Measurements from ENCODE around the gene JMJD8. TPM values are rescaled to one million over a fixed set of nuclear protein-coding genes. Genes with fewer than 3 reads are reported as not detected.

JMJD8 gene
- total RNA-seq, 4 donors from 2014 or later, result 73.2 to 114 (median 88.1) TPM

GRCh38 chr16:704047-704446, 19.9 kb upstream of the JMJD8 start:
- H3K9me3 ChIP-seq, result no peaks in the 10 kb centered on the region
- peaks cover 5 to 40% (median 24%) of the 10 kb centered on the region in 4 donors for H3K4me1 ChIP-seq
- no peak overlapping the region for H3K4me3 ChIP-seq
- no peak for DNase-seq (ENCODE audit: extremely low spot score)
- no peak overlapping the region for H3K27ac ChIP-seq (replicated peaks in 1 of 4)
- intact Hi-C loops (cut with DNase I), result no loop called here
- no peaks in the 10 kb centered on the region for H3K36me3 ChIP-seq
- peaks cover 0 to 99% (median 80%) of the 10 kb centered on the region in 4 donors for H3K27me3 ChIP-seq
- WGBS, result 83% methylated on average over 1 of the region's 7 CpGs
- no peak for TF ChIP-seq EP300 (IDR thresholded peaks at IDR 0.05)
- no peak for TF ChIP-seq POLR2AphosphoS5 (IDR thresholded peaks at IDR 0.05)
- no peak for TF ChIP-seq POLR2A (IDR thresholded peaks at IDR 0.05; ENCODE audit: low read depth)
- no peak for TF ChIP-seq CTCF (IDR thresholded peaks at IDR 0.05)

- no peak for TF ChIP-seq POLR2AphosphoS5 (IDR thresholded peaks at IDR 0.05)
- TF ChIP-seq CTCF (IDR thresholded peaks at IDR 0.05), result no peak
- TF ChIP-seq EP300 (IDR thresholded peaks at IDR 0.05), result no peak
- WGBS, result 86% methylated on average over 7 of the region's 12 CpGs
- H3K4me3 ChIP-seq, result no peak overlapping the region
- no peak overlapping the region for H3K27ac ChIP-seq (replicated peaks in 1 of 4)
- H3K9me3 ChIP-seq, result no peaks in the 10 kb centered on the region
- intact Hi-C loops (cut with DNase I), result no loop called here
- DNase-seq (ENCODE audit: extremely low spot score), result no peak
- H3K36me3 ChIP-seq, result no peaks in the 10 kb centered on the region
- H3K27me3 ChIP-seq, result peaks cover 0 to 99% (median 74%) of the 10 kb centered on the region in 4 donors
- H3K4me1 ChIP-seq, result peaks cover 5 to 40% (median 24%) of the 10 kb centered on the region in 4 donors
Measured at GRCh38 chr16:703406-703805, 19.3 kb upstream of the JMJD8 start.

- 89% methylated on average over 19 of the region's 19 CpGs for whole genome bisulfite sequencing
- no peak for DNase-seq (ENCODE audit: extremely low spot score)
- Histone ChIP-seq H3K4me1 (peaks cover 5 to 40% (median 24%) of the 10 kb centered on the region in 4 donors), H3K27ac (replicated peaks in 1 of 4) (no peak overlapping the region), H3K27me3 (peaks cover 0 to 99% (median 67%) of the 10 kb centered on the region in 4 donors), H3K9me3 (no peaks in the 10 kb centered on the region), H3K36me3 (no peaks in the 10 kb centered on the region), H3K4me3 (no peak overlapping the region)
- intact Hi-C loops (cut with DNase I), result no loop called here
- TF ChIP-seq EP300 (IDR thresholded peaks at IDR 0.05) (no peak), POLR2A (IDR thresholded peaks at IDR 0.05; ENCODE audit: low read depth) (no peak), CTCF (IDR thresholded peaks at IDR 0.05) (no peak), POLR2AphosphoS5 (IDR thresholded peaks at IDR 0.05) (no peak)
Measured at GRCh38 chr16:702341-702740, 18.2 kb upstream of the JMJD8 start.

- H3K27me3 ChIP-seq, result peaks cover 0 to 99% (median 61%) of the 10 kb centered on the region in 4 donors
- WGBS, result 32% methylated on average over 27 of the region's 76 CpGs
- intact Hi-C loops (cut with DNase I), result no loop called here
Measured at GRCh38 chr16:700684-701584, 16.8 kb upstream of the JMJD8 start.

More at GRCh38 chr16:700684-701584, 16.8 kb upstream of the JMJD8 start:
- Histone ChIP-seq H3K4me3 (no peak overlapping the region), H3K4me1 (peaks cover 0 to 33% (median 17%) of the 10 kb centered on the region in 4 donors), H3K9me3 (no peaks in the 10 kb centered on the region), H3K27ac (replicated peaks in 1 of 4) (no peak overlapping the region), H3K36me3 (no peaks in the 10 kb centered on the region)
- DNase-seq (ENCODE audit: extremely low spot score), result no peak
- TF ChIP-seq POLR2AphosphoS5 (IDR thresholded peaks at IDR 0.05) (no peak), POLR2A (IDR thresholded peaks at IDR 0.05; ENCODE audit: low read depth) (no peak), CTCF (IDR thresholded peaks at IDR 0.05) (no peak), EP300 (IDR thresholded peaks at IDR 0.05) (no peak)

All from esophagus muscularis mucosa (tissue), 4 donors.